NAMALWA (cell line): ENCODE results near the gene EVA1A.
"Not testable (repeated sequence)": the region's sequence is repeated elsewhere in the genome, so short reads cannot be mapped to it uniquely, and the experiment has no call there.

Experiments used
- DNase-seq: peaks from one replicate; pipeline ENCODE4 v3.0.0-alpha.2; 2015; ENCODE audit warnings: low spot score

EVA1A gene

DNA sequence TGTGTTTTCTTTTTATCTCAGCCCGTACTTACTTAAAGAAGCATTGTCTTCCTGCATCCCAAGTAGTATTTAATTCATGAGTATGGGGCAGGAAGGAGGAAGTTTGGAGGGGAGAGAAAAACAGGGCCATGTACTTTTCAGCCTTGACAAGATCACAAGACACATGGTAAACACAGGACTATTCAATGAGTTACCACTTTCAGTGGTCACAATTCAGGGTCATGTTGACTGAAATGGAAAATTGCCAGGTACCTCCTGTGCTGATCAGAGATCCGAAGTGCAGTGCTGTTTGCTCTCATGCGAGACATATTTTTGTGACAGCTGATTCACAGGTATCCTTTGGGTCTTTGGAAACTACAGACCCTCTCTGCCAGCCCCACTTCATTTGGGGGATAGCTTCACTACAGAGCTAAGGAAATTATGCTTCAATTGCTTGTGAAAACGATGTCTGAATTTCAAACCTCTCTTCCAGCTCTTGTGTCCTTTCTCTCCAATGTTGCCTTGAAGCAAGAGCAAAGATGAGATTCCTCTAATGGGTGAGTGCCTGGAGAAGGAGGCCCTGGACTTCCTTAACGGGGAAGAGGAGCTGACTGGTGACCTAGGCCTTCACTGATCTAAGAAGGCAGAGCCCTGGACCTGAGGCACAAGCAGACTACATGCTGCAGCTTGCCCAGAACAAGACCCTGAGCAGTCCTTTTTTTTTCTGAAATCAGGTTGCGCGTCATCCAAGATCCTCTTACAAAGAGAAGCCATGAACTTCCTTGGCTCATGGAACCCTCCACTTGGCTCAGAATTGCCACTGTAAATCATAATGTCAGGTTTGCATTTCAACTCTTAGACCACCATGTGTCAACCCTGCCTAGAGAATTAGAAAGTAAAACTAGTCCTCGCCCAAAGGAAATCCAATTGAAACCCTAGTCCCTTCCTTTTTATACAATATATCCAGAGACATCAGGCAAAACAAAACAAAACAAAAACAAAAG lies 44.1 kb downstream of the EVA1A start:
- no peak for DNase-seq

DNA sequence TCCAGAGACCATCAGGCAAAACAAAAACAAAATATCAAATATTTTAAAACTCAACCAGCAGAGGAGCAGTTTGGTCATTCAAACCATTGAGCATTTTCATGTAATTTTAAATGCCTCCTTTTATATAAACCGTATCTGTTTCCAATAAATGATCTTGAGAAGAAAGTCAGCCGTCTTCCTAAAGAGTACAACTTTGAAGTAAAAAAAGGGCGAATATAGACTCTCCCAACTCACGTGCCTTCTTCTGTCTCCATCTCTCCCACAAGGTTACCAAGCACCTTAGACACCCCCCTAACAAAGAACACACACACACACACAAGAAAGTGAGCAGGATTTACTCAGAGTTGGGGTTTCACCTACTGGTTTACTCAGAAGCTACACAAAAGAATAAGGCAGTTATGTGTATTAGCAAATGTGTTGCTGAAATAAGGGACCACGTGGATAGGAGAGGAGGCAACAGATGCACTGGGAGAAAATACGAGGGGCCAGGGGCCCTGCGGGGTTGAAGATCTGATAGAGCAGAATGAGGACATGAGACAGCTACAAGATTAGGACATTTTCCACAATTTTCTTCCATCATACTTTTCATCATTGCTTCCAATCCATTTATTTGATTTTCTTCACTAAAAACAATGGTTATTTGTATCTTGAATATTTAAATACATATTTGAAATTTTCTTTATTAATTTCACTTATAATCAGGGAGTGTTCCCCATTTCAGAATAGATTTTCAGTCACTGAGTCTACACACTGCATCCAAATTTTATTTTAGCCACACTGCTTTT lies 45.0 kb downstream of the EVA1A start:
- no peak for DNase-seq

- DNase-seq: no peak
Measured at GRCh38 chr2:75513616-75514170, 47.0 kb downstream of the EVA1A start.

GRCh38 chr2:75512455-75513212 lies 48.1 kb downstream of the EVA1A start:
- no peak for DNase-seq

DNA sequence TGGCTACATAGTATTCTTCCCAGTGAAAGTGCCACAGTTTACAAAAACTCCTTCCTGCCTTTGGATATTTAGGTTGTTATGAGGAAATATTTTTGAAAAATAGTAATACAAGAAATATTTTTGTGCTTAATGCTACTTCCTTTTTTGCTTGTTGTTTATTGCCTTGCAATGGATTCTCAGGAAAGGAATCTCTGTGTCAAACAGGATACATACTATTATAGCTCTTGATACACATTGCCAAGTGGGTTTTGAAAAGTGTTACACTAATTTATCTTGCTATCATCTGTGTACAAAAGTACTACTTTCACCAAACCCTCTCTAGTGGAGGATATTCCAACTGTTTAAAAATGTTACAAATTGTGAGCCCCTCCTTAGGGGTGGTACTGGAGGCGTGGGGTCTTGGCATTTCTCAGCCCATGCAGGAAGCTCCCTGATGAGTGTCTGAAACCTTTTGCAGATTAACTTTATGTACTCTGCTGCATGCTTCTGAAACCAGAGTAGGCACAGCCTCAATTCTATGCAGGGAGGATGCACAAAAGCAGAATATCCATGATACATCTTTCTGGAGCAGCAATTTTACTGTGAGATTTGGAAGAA lies 54.5 kb downstream of the EVA1A start:
- DNase-seq: no peak

- DNase-seq: no peak
Measured at GRCh38 chr2:75505012-75505411, 55.7 kb downstream of the EVA1A start.

GRCh38 chr2:75503048-75503607 lies 57.6 kb downstream of the EVA1A start:
- no peak for DNase-seq

DNA sequence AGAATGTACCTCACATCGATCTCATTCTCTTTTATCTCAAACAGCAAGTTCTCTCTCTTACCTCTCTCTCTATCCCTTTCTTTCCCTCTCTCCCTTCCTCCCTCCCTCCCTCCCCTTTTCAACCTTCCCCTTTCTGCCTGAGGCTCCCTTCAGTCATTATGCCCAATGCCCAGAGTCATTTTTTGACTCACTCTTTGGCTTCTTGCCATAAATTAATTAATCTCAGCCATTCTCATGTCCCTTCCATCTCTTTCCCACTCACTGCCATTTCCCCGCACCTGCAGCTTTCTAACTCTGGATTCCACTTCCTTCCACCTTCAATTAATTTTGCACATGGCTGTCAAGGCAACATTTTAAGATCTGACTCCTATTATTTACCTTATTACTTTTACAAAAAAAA lies 60.1 kb downstream of the EVA1A start:
- no peak for DNase-seq

DNA sequence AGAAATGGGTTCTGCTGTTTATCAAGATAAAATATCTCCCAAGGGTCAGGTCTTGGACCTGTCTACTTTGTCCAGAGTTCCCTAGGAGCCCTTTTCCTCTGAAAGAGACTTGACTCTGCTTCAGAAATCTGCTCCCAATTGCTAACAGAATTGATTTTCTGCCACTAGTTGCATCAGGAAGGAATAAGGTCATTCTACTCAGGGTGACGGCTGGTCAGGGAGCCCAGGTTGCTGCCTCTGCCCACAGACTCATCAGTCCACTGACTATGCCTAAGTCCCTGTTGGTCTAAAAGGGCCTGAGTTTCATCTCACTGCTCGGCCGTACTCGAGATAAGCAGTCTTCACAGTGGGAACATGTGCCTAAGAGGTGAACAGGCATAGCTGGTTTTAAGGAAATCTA lies 61.2 kb downstream of the EVA1A start:
- DNase-seq: no peak

GRCh38 chr2:75498907-75499306 lies 61.8 kb downstream of the EVA1A start:
- DNase-seq: no peak

GRCh38 chr2:75497256-75497655 lies 63.5 kb downstream of the EVA1A start:
- DNase-seq: no peak

DNA sequence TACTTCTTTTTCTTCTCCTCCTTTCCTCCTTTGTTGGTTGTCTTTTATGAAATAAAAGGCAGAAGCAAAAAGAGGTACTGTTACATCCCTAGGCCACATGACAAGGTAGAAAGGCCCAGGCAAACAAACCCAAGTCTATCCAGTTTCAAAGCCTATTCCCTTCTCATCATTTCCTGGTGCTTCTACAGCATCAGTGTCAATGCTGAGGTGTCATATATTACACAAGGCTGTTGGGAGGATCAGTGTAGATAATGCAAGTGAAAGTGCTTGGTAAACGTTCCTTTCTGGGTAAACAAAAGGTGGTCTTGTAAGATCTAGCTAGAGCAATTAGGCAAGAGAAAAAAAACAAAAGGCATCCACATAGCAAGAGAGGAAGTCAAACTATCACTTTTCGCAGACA lies 64.9 kb downstream of the EVA1A start:
- no peak for DNase-seq

DNA sequence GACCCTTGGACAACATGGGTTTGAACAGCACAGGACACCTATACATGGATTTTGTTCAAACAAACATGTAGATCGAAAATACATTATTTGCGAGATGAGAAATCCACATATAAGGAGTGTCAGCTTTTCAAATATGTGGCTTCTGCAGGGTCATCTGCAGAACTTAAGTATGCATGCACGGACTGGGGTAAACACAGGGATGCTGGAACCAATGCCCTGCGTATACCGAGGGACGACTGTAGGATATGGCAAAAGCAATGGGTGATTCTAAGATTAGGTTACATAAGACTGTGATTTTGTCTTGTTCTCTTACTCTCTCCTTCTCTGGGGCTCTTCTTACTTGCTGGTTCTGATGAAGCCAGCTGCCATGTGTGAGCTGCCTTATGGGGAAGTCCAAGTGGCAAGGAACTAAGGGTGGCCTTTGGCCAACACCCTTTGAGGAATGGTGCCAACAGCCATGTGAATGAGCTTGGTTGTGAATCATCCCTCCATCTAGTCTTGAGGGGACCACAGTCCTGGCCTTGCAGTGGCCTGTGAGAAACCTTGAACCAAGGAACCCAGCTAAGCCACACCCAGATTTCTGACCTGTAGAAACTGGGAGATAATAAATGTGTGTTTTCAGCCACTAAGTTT lies 66.5 kb downstream of the EVA1A start:
- no peak for DNase-seq

DNA sequence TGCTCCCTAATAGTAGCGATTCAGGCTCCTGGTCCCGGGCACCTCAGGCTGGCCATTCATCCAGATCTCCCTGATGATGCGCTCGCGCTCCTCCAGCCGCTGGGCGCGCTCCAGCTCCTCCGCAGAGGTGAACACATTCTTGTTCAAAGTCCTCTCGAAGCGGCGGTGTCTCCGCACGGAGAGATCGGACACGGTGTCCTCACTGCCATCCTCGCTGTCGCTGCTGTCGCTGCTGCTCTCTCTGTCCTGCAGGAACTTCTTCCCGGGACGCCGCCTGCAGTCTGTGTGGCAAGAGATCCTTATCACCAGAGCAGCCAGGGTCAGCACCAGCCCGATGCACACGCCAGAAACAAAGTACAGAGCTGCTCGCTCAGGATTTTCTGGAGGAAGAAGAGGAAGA lies 67.5 kb downstream of the EVA1A start:
- no peak for DNase-seq

- DNase-seq: no peak
Measured at GRCh38 chr2:75491129-75491753, 69.5 kb downstream of the EVA1A start.

DNA sequence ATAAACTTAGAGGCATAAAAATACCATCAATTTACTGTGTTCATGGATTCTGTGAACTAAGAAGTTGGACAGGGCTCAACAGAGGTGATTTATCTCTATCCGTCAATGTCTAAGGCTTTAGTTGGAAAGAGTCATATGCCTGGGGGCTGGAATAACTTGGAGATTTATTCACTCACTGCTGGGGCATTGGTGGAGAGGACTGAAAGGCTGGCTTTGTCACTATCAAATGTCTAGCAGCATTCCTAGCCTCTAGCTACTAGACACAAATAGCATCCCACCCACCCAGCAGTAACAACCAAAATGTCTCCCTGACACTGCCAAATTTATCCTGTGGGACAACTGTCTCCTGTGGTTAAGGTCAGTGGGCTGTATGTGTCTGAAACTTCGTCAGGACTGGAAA lies 71.0 kb downstream of the EVA1A start:
- no peak for DNase-seq

GRCh38 chr2:75488157-75488556 lies 72.6 kb downstream of the EVA1A start:
- no peak for DNase-seq

- DNase-seq: not testable (repeated sequence)
Measured at GRCh38 chr2:75486735-75487134, 74.0 kb downstream of the EVA1A start.

DNA sequence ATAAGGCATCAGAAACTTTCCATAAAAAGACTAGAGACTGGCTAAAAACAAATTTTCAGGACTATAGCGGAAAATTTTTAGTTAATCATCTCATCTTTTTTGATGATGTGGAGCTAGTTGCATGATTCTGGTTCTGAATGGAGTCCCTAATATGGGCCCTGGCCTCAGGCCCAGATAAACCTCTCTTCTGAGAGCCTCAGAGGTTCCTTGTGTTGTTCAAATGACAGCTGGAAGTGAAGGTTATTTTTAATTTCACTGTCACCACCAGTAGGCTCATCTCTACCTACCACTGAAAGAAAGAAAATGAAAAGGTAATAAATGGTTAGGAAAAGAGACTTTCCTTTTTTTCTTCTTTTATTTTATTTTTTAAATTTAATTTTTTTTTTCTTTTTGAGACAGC lies 75.9 kb downstream of the EVA1A start:
- DNase-seq: no peak

DNA sequence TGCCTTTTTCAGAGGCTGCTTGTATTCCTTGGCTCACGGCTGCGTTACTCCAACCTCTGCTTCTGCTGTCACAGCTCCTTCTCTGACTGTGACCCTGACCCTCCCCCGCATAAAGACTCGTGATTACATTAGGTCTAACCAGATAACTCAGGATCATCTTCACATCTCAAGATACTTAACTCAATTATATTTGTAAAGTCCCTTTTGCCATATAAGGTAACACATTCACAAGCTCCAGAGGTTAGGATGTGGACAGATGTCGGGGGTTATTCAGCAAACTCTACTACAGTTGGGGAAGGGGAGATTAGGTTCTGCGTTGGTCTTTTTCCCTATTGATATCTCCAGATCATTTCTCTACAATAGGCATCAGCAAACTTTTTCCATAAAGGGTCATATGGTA lies 76.9 kb downstream of the EVA1A start:
- DNase-seq: no peak
